IPS-NIHi7 (cell line): ENCODE results near the gene TUFT1.
"Not testable (repeated sequence)": the region's sequence is repeated elsewhere in the genome, so short reads cannot be mapped to it uniquely, and the experiment has no call there.

Experiments
- DNase-seq: peaks from one replicate; pipeline ENCODE4 v3.0.0; 2012; ENCODE audit warnings: mixed read lengths; ENCODE audit errors: extremely low spot score

TUFT1 gene

GRCh38 chr1:151618003-151618402, 77.9 kb downstream of the TUFT1 start:
- no peak for DNase-seq

- no peak for DNase-seq
Observed at GRCh38 chr1:151618470-151618869, 78.4 kb downstream of the TUFT1 start.

GRCh38 chr1:151618996-151619395, 78.9 kb downstream of the TUFT1 start:
- not testable (repeated sequence) for DNase-seq

GRCh38 chr1:151619489-151620093, 79.5 kb downstream of the TUFT1 start:
- no peak for DNase-seq

GRCh38 chr1:151620286-151620685, 80.2 kb downstream of the TUFT1 start:
- no peak for DNase-seq

- DNase-seq: no peak
Observed at GRCh38 chr1:151621351-151621750, 81.2 kb downstream of the TUFT1 start.

GRCh38 chr1:151624783-151625182, 84.7 kb downstream of the TUFT1 start:
- DNase-seq: no peak

- no peak for DNase-seq
Observed at GRCh38 chr1:151626740-151627334, 86.7 kb downstream of the TUFT1 start.

GRCh38 chr1:151629278-151629677, 89.2 kb downstream of the TUFT1 start:
- DNase-seq: no peak
